Erythroblast (primary cell): ENCODE measurements around the gene OSBP2.

Experiments
- GATA1 ChIP-seq: IDR thresholded peaks from 2 replicates; pipeline ENCODE4 v1.6.1; 2011; ENCODE audit warnings: low read depth, mild to moderate bottlenecking, control low read depth, low read length, moderate library complexity
- POLR2A ChIP-seq: IDR thresholded peaks from 2 replicates; pipeline ENCODE4 v1.6.1; 2011; ENCODE audit warnings: mild to moderate bottlenecking, low read length

DNA sequence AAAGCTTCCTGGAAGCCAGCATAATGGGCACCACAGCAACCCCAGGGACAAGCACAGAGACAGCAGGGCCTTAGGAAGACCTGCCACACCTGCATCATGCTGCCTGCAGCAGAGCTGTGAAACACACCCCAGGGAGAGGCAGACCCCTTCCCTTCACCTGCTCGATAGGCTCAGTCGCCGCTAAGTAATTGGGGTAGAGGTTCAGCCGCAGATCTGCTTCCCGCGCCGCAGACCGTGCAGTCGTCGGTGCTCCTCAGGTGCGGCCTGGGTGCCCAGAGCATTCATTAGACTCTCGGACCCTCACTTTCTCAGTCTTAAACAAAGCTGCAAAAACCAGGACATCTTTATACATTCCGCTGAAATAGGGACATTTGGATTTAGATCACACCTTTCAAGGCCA lies 29.9 kb upstream of the OSBP2 start:
- TF ChIP-seq POLR2A (no peak), GATA1 (no peak)
